ENCODE data around the gene CX3CR1.

The CX3CR1 gene

GRCh38 chr3:39220407-39221140 lies 59.3 kb downstream of the CX3CR1 start:
- no peak for DNase-seq

- no peak for DNase-seq
These were observed 60.1 kb downstream of the CX3CR1 start for GRCh38 chr3:39219702-39220101.

DNA sequence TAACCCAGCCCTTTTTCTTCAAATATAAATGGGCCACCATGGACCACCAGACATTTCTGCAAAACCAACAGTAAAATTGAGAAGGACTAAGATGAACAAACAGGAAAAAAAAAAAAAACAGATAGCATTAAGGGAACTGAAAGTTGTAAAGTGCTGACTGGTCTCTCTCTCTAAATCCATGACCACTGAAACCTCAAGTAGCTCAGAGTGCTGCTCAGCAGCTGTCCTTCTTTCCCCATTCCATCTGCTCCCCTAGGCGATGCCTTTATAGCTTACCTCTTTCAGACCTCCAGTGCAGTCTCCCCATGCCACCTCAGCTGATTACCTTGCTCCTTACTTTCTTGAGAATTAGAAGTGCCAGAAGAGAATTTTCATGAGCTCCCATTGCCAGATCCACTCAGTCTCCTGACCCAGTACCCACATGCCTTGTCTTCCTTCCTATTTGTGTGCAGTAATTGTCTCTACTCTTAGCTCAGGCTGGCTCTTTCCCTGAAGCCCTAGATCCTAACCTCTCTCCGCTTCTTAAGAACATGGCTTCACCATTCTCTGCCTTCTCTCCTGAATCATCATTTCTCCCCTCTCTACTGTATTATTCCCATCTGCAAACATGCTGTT lies 63.6 kb downstream of the CX3CR1 start:
- no peak for DNase-seq

GRCh38 chr3:39213613-39214012 lies 66.2 kb downstream of the CX3CR1 start:
- no peak for DNase-seq

Measured in CD4-positive, alpha-beta T cell treated with Interleukin-4 for 4 hours (primary cell).